Ovary (tissue), 1 donor: ENCODE data around the gene PASK.

Experiments used
- EP300 ChIP-seq: sonication (generic); formaldehyde crosslinking; IDR thresholded peaks from one replicate; pipeline ENCODE4 v1.6.1; 2017; ENCODE audit warnings: antibody characterized with exemption
- POLR2A ChIP-seq: fragments of 450-650 bp; IDR thresholded peaks from one replicate; pipeline ENCODE4 v1.6.1; 2017; ENCODE audit warnings: antibody characterized with exemption, mild to moderate bottlenecking, moderate library complexity

DNA sequence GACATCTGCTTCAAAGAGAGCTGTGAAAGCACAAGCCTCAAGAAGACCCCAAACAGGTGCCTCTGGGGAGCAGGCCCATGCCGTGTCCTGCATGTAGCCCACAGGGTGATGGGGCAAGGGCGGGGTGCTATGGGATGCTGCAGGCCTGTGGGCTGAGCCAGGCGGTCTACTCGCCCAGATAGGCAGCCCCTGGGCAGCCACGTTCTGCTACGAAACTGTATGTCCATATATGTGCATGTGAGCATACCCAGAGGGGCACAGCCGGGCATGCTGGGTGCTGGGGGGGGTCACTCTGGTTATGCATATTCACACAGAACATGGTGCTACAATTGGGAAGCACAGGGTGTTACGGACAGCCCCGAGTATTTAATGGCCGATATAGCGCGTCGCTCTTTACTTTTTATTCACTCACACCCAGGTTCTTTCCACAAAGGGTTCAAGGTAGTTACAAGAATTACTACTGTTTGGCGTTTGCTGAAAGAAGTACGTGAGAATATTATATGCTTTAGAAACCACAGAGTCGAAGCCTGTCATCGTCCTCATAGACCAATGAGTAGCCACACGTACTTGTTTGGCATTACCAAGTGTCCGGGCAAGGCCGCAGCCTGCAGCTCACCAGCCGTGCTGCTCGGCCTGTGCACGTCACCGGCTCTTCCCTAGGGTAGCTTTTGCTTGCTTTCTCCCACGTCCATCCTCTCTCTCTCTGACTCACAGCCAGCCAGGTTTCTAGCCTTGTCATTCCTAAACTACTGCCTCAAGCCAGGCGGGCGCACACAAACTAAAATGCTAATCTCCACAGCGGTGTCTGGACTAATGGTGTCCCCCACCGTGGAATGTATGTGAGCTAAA lies 61.6 kb downstream of the PASK start:
- TF ChIP-seq EP300 (no peak), POLR2A (no peak)
